ENCODE measurements around the gene GNAI2.
"Not testable (repeated sequence)": the region's sequence is repeated elsewhere in the genome, so short reads cannot be mapped to it uniquely, and the experiment has no call there.

GNAI2 gene

GRCh38 chr3:50243543-50243895 is 7.5 kb downstream of the GNAI2 start:
- H3K4me3 ChIP-seq (ENCODE audit: low read depth, low read length) = no peak overlapping the region

- H3K4me3 ChIP-seq (ENCODE audit: low read depth, low read length) = not testable (repeated sequence)
Measured at GRCh38 chr3:50244813-50245212, 8.8 kb downstream of the GNAI2 start.

- H3K4me3 ChIP-seq (ENCODE audit: low read depth, low read length) = no peak overlapping the region
Measured at GRCh38 chr3:50245251-50245745, 9.3 kb downstream of the GNAI2 start.

GRCh38 chr3:50245831-50246516 is 10.0 kb downstream of the GNAI2 start:
- H3K4me3 ChIP-seq (ENCODE audit: low read depth, low read length) = no peak overlapping the region

- no peak overlapping the region for H3K4me3 ChIP-seq (ENCODE audit: low read depth, low read length)
Measured at GRCh38 chr3:50246517-50246954, 10.5 kb downstream of the GNAI2 start.

- H3K4me3 ChIP-seq (ENCODE audit: low read depth, low read length) = no peak overlapping the region
Measured at GRCh38 chr3:50248387-50248786, 12.4 kb downstream of the GNAI2 start.

GRCh38 chr3:50249457-50249856 is 13.5 kb downstream of the GNAI2 start:
- no peak overlapping the region for H3K4me3 ChIP-seq (ENCODE audit: low read depth, low read length)

GRCh38 chr3:50250514-50250913 is 14.5 kb downstream of the GNAI2 start:
- H3K4me3 ChIP-seq (ENCODE audit: low read depth, low read length) = no peak overlapping the region

- no peak overlapping the region for H3K4me3 ChIP-seq (ENCODE audit: low read depth, low read length)
Measured at GRCh38 chr3:50251220-50251619, 15.2 kb downstream of the GNAI2 start.

- H3K4me3 ChIP-seq (ENCODE audit: low read depth, low read length) = no peak overlapping the region
Measured at GRCh38 chr3:50254577-50255250, 18.7 kb downstream of the GNAI2 start.

GRCh38 chr3:50255251-50255615 is 19.2 kb downstream of the GNAI2 start:
- H3K4me3 ChIP-seq (ENCODE audit: low read depth, low read length) = no peak overlapping the region

GRCh38 chr3:50256978-50257890 is 21.2 kb downstream of the GNAI2 start:
- H3K4me3 ChIP-seq (ENCODE audit: low read depth, low read length) = no peak overlapping the region

GRCh38 chr3:50258029-50258680 is 22.2 kb downstream of the GNAI2 start:
- no peak overlapping the region for H3K4me3 ChIP-seq (ENCODE audit: low read depth, low read length)

GRCh38 chr3:50258979-50259378 is 23.0 kb downstream of the GNAI2 start:
- no peak overlapping the region for H3K4me3 ChIP-seq (ENCODE audit: low read depth, low read length)

- H3K4me3 ChIP-seq (ENCODE audit: low read depth, low read length) = no peak overlapping the region
Measured at GRCh38 chr3:50259432-50260026, 23.5 kb downstream of the GNAI2 start.

GRCh38 chr3:50260027-50260941 is 24.3 kb downstream of the GNAI2 start:
- no peak overlapping the region for H3K4me3 ChIP-seq (ENCODE audit: low read depth, low read length)

GRCh38 chr3:50260942-50261441 is 25.0 kb downstream of the GNAI2 start:
- no peak overlapping the region for H3K4me3 ChIP-seq (ENCODE audit: low read depth, low read length)

- no peak overlapping the region for H3K4me3 ChIP-seq (ENCODE audit: low read depth, low read length)
Measured at GRCh38 chr3:50261505-50261904, 25.5 kb downstream of the GNAI2 start.

- H3K4me3 ChIP-seq (ENCODE audit: low read depth, low read length) = not testable (repeated sequence)
Measured at GRCh38 chr3:50262200-50262599, 26.2 kb downstream of the GNAI2 start.

Measured in iPS-11a (cell line).